ENCODE results near the gene IQSEC1. TPM values are rescaled to one million over a fixed set of nuclear protein-coding genes. Genes with fewer than 3 reads are reported as not detected.

IQSEC1 gene
- total RNA-seq, 1 donor from 2014 or later = 29.5 TPM

- peaks cover 5% of the 10 kb centered on the region for H3K27me3 ChIP-seq (ENCODE audit: insufficient read depth, low read length)
- H3K36me3 Mint-ChIP-seq (ENCODE audit: low read depth, unreplicated experiment) = peaks cover 3% of the 10 kb centered on the region
- no peak overlapping the region for H2AFZ ChIP-seq (ENCODE audit: low read depth, low read length)
- H3K4me2 ChIP-seq (ENCODE audit: low read length) = no peak overlapping the region
- H3K4me1 ChIP-seq (ENCODE audit: insufficient read depth, low read length) = no peaks in the 10 kb centered on the region
- H3K4me3 Mint-ChIP-seq (ENCODE audit: unreplicated experiment) = no peak overlapping the region
- H3K27me3 Mint-ChIP-seq (ENCODE audit: low read depth, unreplicated experiment) = peaks cover 44% of the 10 kb centered on the region
- H3K4me3 ChIP-seq (ENCODE audit: insufficient read depth, low read depth, low read length) = no peak overlapping the region
- no peaks in the 10 kb centered on the region for H3K36me3 ChIP-seq (ENCODE audit: insufficient read depth, low read length)
- H3K27ac ChIP-seq (ENCODE audit: low read depth, low read length) = no peak overlapping the region
- H3K27ac Mint-ChIP-seq (ENCODE audit: unreplicated experiment) = no peak overlapping the region
- TF ChIP-seq EZH2 (IDR thresholded peaks at IDR 0.05; ENCODE audit: insufficient read depth, low read length) (no peak), CTCF (IDR thresholded peaks at IDR 0.05; ENCODE audit: insufficient read depth, low read depth, low read length) (no peak)
- DNase-seq (ENCODE audit: low read depth) = no peak
- H3K79me2 ChIP-seq (ENCODE audit: insufficient read depth, low read length) = no peaks in the 10 kb centered on the region
- peaks cover 1% of the 10 kb centered on the region for H3K4me1 Mint-ChIP-seq (ENCODE audit: low read depth, unreplicated experiment)
- no peak for FAIRE-seq
- H3K9me3 ChIP-seq (ENCODE audit: insufficient read depth, low read depth, low read length) = no peaks in the 10 kb centered on the region
- H3K9ac ChIP-seq (ENCODE audit: low read length) = no peak overlapping the region
- no peaks in the 10 kb centered on the region for H4K20me1 ChIP-seq (ENCODE audit: insufficient read depth, low read length)
- H3K9me3 Mint-ChIP-seq (ENCODE audit: unreplicated experiment) = no peaks in the 10 kb centered on the region
Measured at GRCh38 chr3:13098192-13098988, 25.2 kb upstream of the IQSEC1 start.

GRCh38 chr3:13096356-13096755 lies 23.1 kb upstream of the IQSEC1 start:
- H3K79me2 ChIP-seq (ENCODE audit: insufficient read depth, low read length) = no peaks in the 10 kb centered on the region
- no peaks in the 10 kb centered on the region for H3K4me1 ChIP-seq (ENCODE audit: insufficient read depth, low read length)
- H3K4me2 ChIP-seq (ENCODE audit: low read length) = no peak overlapping the region
- peaks cover 5% of the 10 kb centered on the region for H3K27me3 ChIP-seq (ENCODE audit: insufficient read depth, low read length)
- no peak overlapping the region for H3K27ac ChIP-seq (ENCODE audit: low read depth, low read length)
- Mint-ChIP-seq H3K27ac (ENCODE audit: unreplicated experiment) (no peak overlapping the region), H3K36me3 (ENCODE audit: low read depth, unreplicated experiment) (no peaks in the 10 kb centered on the region), H3K4me1 (ENCODE audit: low read depth, unreplicated experiment) (no peaks in the 10 kb centered on the region), H3K27me3 (ENCODE audit: low read depth, unreplicated experiment) (peaks cover 38% of the 10 kb centered on the region), H3K9me3 (ENCODE audit: unreplicated experiment) (no peaks in the 10 kb centered on the region), H3K4me3 (ENCODE audit: unreplicated experiment) (no peak overlapping the region)
- H3K36me3 ChIP-seq (ENCODE audit: insufficient read depth, low read length) = no peaks in the 10 kb centered on the region
- FAIRE-seq = no peak
- DNase-seq (ENCODE audit: low read depth) = no peak
- no peak overlapping the region for H3K4me3 ChIP-seq (ENCODE audit: insufficient read depth, low read depth, low read length)
- no peak overlapping the region for H3K9ac ChIP-seq (ENCODE audit: low read length)
- H4K20me1 ChIP-seq (ENCODE audit: insufficient read depth, low read length) = no peaks in the 10 kb centered on the region
- H2AFZ ChIP-seq (ENCODE audit: low read depth, low read length) = no peak overlapping the region
- TF ChIP-seq CTCF (IDR thresholded peaks at IDR 0.05; ENCODE audit: insufficient read depth, low read depth, low read length) (no peak), EZH2 (IDR thresholded peaks at IDR 0.05; ENCODE audit: insufficient read depth, low read length) (no peak)
- no peaks in the 10 kb centered on the region for H3K9me3 ChIP-seq (ENCODE audit: insufficient read depth, low read depth, low read length)

GRCh38 chr3:13095408-13095937 lies 22.2 kb upstream of the IQSEC1 start:
- H3K27ac ChIP-seq (ENCODE audit: low read depth, low read length) = no peak overlapping the region
- Mint-ChIP-seq H3K4me1 (ENCODE audit: low read depth, unreplicated experiment) (no peaks in the 10 kb centered on the region), H3K36me3 (ENCODE audit: low read depth, unreplicated experiment) (no peaks in the 10 kb centered on the region), H3K27me3 (ENCODE audit: low read depth, unreplicated experiment) (peaks cover 36% of the 10 kb centered on the region), H3K27ac (ENCODE audit: unreplicated experiment) (no peak overlapping the region), H3K9me3 (ENCODE audit: unreplicated experiment) (no peaks in the 10 kb centered on the region), H3K4me3 (ENCODE audit: unreplicated experiment) (no peak overlapping the region)
- H2AFZ ChIP-seq (ENCODE audit: low read depth, low read length) = no peak overlapping the region
- no peaks in the 10 kb centered on the region for H3K9me3 ChIP-seq (ENCODE audit: insufficient read depth, low read depth, low read length)
- no peaks in the 10 kb centered on the region for H4K20me1 ChIP-seq (ENCODE audit: insufficient read depth, low read length)
- H3K27me3 ChIP-seq (ENCODE audit: insufficient read depth, low read length) = peaks cover 5% of the 10 kb centered on the region
- DNase-seq (ENCODE audit: low read depth) (no peak), FAIRE-seq (no peak)
- no peak overlapping the region for H3K4me3 ChIP-seq (ENCODE audit: insufficient read depth, low read depth, low read length)
- TF ChIP-seq EZH2 (IDR thresholded peaks at IDR 0.05; ENCODE audit: insufficient read depth, low read length) = no peak
- TF ChIP-seq CTCF (IDR thresholded peaks at IDR 0.05; ENCODE audit: insufficient read depth, low read depth, low read length) = no peak
- no peaks in the 10 kb centered on the region for H3K79me2 ChIP-seq (ENCODE audit: insufficient read depth, low read length)
- no peak overlapping the region for H3K9ac ChIP-seq (ENCODE audit: low read length)
- H3K4me1 ChIP-seq (ENCODE audit: insufficient read depth, low read length) = no peaks in the 10 kb centered on the region
- no peak overlapping the region for H3K4me2 ChIP-seq (ENCODE audit: low read length)
- no peaks in the 10 kb centered on the region for H3K36me3 ChIP-seq (ENCODE audit: insufficient read depth, low read length)
